Hepatic stellate cell (primary cell): ENCODE data around the gene USP51.
"Not testable (repeated sequence)": the region's sequence is repeated elsewhere in the genome, so short reads cannot be mapped to it uniquely, and the experiment has no call there.

Experiments
- DNase-seq: peaks from one replicate; pipeline ENCODE4 v3.0.0; 2011; ENCODE audit warnings: low spot score

USP51 gene

GRCh38 chrX:55465108-55465507, 24.5 kb downstream of the USP51 start:
- DNase-seq: not testable (repeated sequence)

- DNase-seq: not testable (repeated sequence)
These were observed 25.6 kb downstream of the USP51 start for GRCh38 chrX:55464050-55464449.

- not testable (repeated sequence) for DNase-seq
These were observed 29.7 kb downstream of the USP51 start for GRCh38 chrX:55459926-55460325.

GRCh38 chrX:55459426-55459825, 30.2 kb downstream of the USP51 start:
- DNase-seq: not testable (repeated sequence)

GRCh38 chrX:55455708-55456107, 33.9 kb downstream of the USP51 start:
- not testable (repeated sequence) for DNase-seq

- no peak for DNase-seq
These were observed 36.9 kb downstream of the USP51 start for GRCh38 chrX:55452833-55453124.

GRCh38 chrX:55451990-55452832, 37.4 kb downstream of the USP51 start, which contains the start of gene MAGEH1:
Gene MAGEH1, plus strand, starts transcription at chrX:55452127. Its CDS starts 248 bp downstream, at chrX:55452375.
- DNase-seq: peak; percentile 54

GRCh38 chrX:55451626-55451989, 38.0 kb downstream of the USP51 start:
- DNase-seq: no peak

- no peak for DNase-seq
These were observed 38.5 kb downstream of the USP51 start for GRCh38 chrX:55451141-55451540.

GRCh38 chrX:55450259-55450658, 39.4 kb downstream of the USP51 start:
- DNase-seq: no peak

- not testable (repeated sequence) for DNase-seq
These were observed 46.2 kb downstream of the USP51 start for GRCh38 chrX:55443468-55443867.
